Activated CD4-positive, alpha-beta memory T cell treated with anti-CD3 and anti-CD28 coated beads, Interleukin-2, amount 10 ng/mL, durations not matched to agents 7 days and 5 days (primary cell): ENCODE measurements around the gene GRK3. TPM values are rescaled to one million over a fixed set of nuclear protein-coding genes. Genes with fewer than 3 reads are reported as not detected.
"Not testable (repeated sequence)": the region's sequence is repeated elsewhere in the genome, so short reads cannot be mapped to it uniquely, and the experiment has no call there.

Experiments
- CTCF ChIA-PET: fragments of 350-600 bp; sonication (Branson Sonifier 250); formaldehyde crosslinking; loops from one replicate; lab custom pipeline; 2021; ENCODE audit warnings: antibody characterized with exemption, inconsistent platforms; lab: Charles Lee
- POLR2A ChIA-PET: fragments of 350-600 bp; sonication (Branson Sonifier 250); formaldehyde crosslinking; loops from one replicate; lab custom pipeline; 2021; ENCODE audit warnings: antibody characterized with exemption; lab: Charles Lee
- DNase-seq: peaks from one replicate; pipeline ENCODE4 v3.0.0-alpha.2; 2020
- H3K27ac Mint-ChIP-seq: one replicate; pipeline ENCODE4 v1.8.0; 2021; ENCODE audit warnings: mild to moderate bottlenecking, mixed read lengths
- H3K27me3 Mint-ChIP-seq: one replicate; pipeline ENCODE4 v1.8.0; 2021; ENCODE audit warnings: mixed read lengths
- H3K36me3 Mint-ChIP-seq: one replicate; pipeline ENCODE4 v1.8.0; 2021; ENCODE audit warnings: low read depth, mixed read lengths
- H3K4me1 Mint-ChIP-seq: one replicate; pipeline ENCODE4 v1.8.0; 2021; ENCODE audit warnings: mixed read lengths
- H3K4me3 Mint-ChIP-seq: one replicate; pipeline ENCODE4 v1.8.0; 2021; ENCODE audit warnings: mild to moderate bottlenecking, mixed read lengths
- H3K9me3 Mint-ChIP-seq: one replicate; pipeline ENCODE4 v1.8.0; 2021; ENCODE audit warnings: mixed read lengths
- total RNA-seq, 2 experiments: library from RNA; stranded (reverse); gene quantifications; one replicate each; pipeline ENCODE4 v1.2.3, GENCODE V29; 2021

The GRK3 gene
- total RNA-seq, 2 experiments from 2014 or later, result 24.1 to 25.5 TPM

- POLR2A ChIA-PET, H3K4me3 Mint-ChIP-seq, H3K27me3 Mint-ChIP-seq, CTCF ChIA-PET, H3K4me1 Mint-ChIP-seq, DNase-seq, H3K27ac Mint-ChIP-seq: not testable (repeated sequence)
- Mint-ChIP-seq H3K36me3 (peaks cover 16% of the 10 kb centered on the region), H3K9me3 (peaks cover 13% of the 10 kb centered on the region)
Measured at GRCh38 chr22:25589664-25590063, 25.2 kb downstream of the GRK3 start.

GRCh38 chr22:25593323-25593722 is 28.8 kb downstream of the GRK3 start:
- DNase-seq, POLR2A ChIA-PET, H3K4me3 Mint-ChIP-seq, H3K27ac Mint-ChIP-seq, H3K27me3 Mint-ChIP-seq, CTCF ChIA-PET: not testable (repeated sequence)
- H3K36me3 Mint-ChIP-seq, result peaks cover 24% of the 10 kb centered on the region
- peaks cover 12% of the 10 kb centered on the region for H3K4me1 Mint-ChIP-seq
- peaks cover 18% of the 10 kb centered on the region for H3K9me3 Mint-ChIP-seq

- Mint-ChIP-seq H3K27ac (peak overlapping the region; percentile 9), H3K9me3 (peaks cover 8% of the 10 kb centered on the region), H3K27me3 (peaks cover 1% of the 10 kb centered on the region), H3K36me3 (peaks cover 25% of the 10 kb centered on the region), H3K4me1 (peaks cover 21% of the 10 kb centered on the region), H3K4me3 (no peak overlapping the region)
- CTCF ChIA-PET, result interaction anchor here (1.3 kb wide), 1 partner anchor 25 kb away, joined by 4 read pairs; no protein-coding TSS in a partner anchor
- no peak for DNase-seq
- POLR2A ChIA-PET, result no interaction called here
Measured at GRCh38 chr22:25598609-25599008, 34.1 kb downstream of the GRK3 start.

- no peak overlapping the region for H3K4me3 Mint-ChIP-seq
- DNase-seq, result no peak
- H3K36me3 Mint-ChIP-seq, result peaks cover 18% of the 10 kb centered on the region
- CTCF ChIA-PET, result no interaction called here
- peaks cover 3% of the 10 kb centered on the region for H3K9me3 Mint-ChIP-seq
- no peaks in the 10 kb centered on the region for H3K27me3 Mint-ChIP-seq
- POLR2A ChIA-PET, result no interaction called here
- H3K4me1 Mint-ChIP-seq, result peaks cover 21% of the 10 kb centered on the region
- no peak overlapping the region for H3K27ac Mint-ChIP-seq
Measured at GRCh38 chr22:25602445-25602844, 38.0 kb downstream of the GRK3 start.

GRCh38 chr22:25602916-25603315 is 38.4 kb downstream of the GRK3 start:
- Mint-ChIP-seq H3K36me3 (peaks cover 14% of the 10 kb centered on the region), H3K4me1 (peaks cover 16% of the 10 kb centered on the region), H3K9me3 (no peaks in the 10 kb centered on the region), H3K27me3 (no peaks in the 10 kb centered on the region), H3K27ac (no peak overlapping the region), H3K4me3 (no peak overlapping the region)
- POLR2A ChIA-PET, result no interaction called here
- CTCF ChIA-PET, result no interaction called here
- DNase-seq, result no peak

GRCh38 chr22:25605146-25605545 is 40.7 kb downstream of the GRK3 start:
- DNase-seq, H3K4me1 Mint-ChIP-seq, H3K36me3 Mint-ChIP-seq, H3K4me3 Mint-ChIP-seq, H3K9me3 Mint-ChIP-seq, H3K27me3 Mint-ChIP-seq, POLR2A ChIA-PET, CTCF ChIA-PET, H3K27ac Mint-ChIP-seq: not testable (repeated sequence)

GRCh38 chr22:25605565-25605964 is 41.1 kb downstream of the GRK3 start:
- POLR2A ChIA-PET, DNase-seq, CTCF ChIA-PET, H3K27ac Mint-ChIP-seq, H3K4me3 Mint-ChIP-seq, H3K4me1 Mint-ChIP-seq, H3K9me3 Mint-ChIP-seq, H3K27me3 Mint-ChIP-seq: not testable (repeated sequence)
- peaks cover 11% of the 10 kb centered on the region for H3K36me3 Mint-ChIP-seq

GRCh38 chr22:25611284-25611683 is 46.8 kb downstream of the GRK3 start:
- POLR2A ChIA-PET, result not testable (repeated sequence)

GRCh38 chr22:25613131-25613530 is 48.7 kb downstream of the GRK3 start:
- not testable (repeated sequence) for H3K4me1 Mint-ChIP-seq
- H3K36me3 Mint-ChIP-seq, result peaks cover 34% of the 10 kb centered on the region

More at GRCh38 chr22:25611284-25611683, 46.8 kb downstream of the GRK3 start:
- H3K27ac Mint-ChIP-seq, H3K27me3 Mint-ChIP-seq, H3K4me1 Mint-ChIP-seq, DNase-seq, CTCF ChIA-PET, H3K4me3 Mint-ChIP-seq, H3K9me3 Mint-ChIP-seq: not testable (repeated sequence)
- H3K36me3 Mint-ChIP-seq, result peaks cover 30% of the 10 kb centered on the region

GRCh38 chr22:25613558-25613957 is 49.1 kb downstream of the GRK3 start:
- H3K27ac Mint-ChIP-seq, H3K4me1 Mint-ChIP-seq, H3K27me3 Mint-ChIP-seq, CTCF ChIA-PET, H3K9me3 Mint-ChIP-seq, POLR2A ChIA-PET, DNase-seq, H3K4me3 Mint-ChIP-seq: not testable (repeated sequence)
- peaks cover 34% of the 10 kb centered on the region for H3K36me3 Mint-ChIP-seq

More at GRCh38 chr22:25613131-25613530, 48.7 kb downstream of the GRK3 start:
- DNase-seq, H3K27ac Mint-ChIP-seq, H3K9me3 Mint-ChIP-seq, H3K4me3 Mint-ChIP-seq, POLR2A ChIA-PET, H3K27me3 Mint-ChIP-seq: not testable (repeated sequence)
- CTCF ChIA-PET, result interaction anchor here (0.7 kb wide), 1 partner anchor 198 kb away, joined by 3 read pairs; no protein-coding TSS in a partner anchor

- peaks cover 34% of the 10 kb centered on the region for H3K36me3 Mint-ChIP-seq
- H3K4me1 Mint-ChIP-seq, DNase-seq, H3K27me3 Mint-ChIP-seq, POLR2A ChIA-PET, H3K9me3 Mint-ChIP-seq, CTCF ChIA-PET, H3K27ac Mint-ChIP-seq, H3K4me3 Mint-ChIP-seq: not testable (repeated sequence)
Measured at GRCh38 chr22:25614791-25615190, 50.3 kb downstream of the GRK3 start.

GRCh38 chr22:25621986-25622385 is 57.5 kb downstream of the GRK3 start:
- CTCF ChIA-PET, result interaction anchor here (1.3 kb wide), 1 partner anchor 151 kb away, joined by 4 read pairs; no protein-coding TSS in a partner anchor
- Mint-ChIP-seq H3K9me3 (no peaks in the 10 kb centered on the region), H3K4me1 (peaks cover 35% of the 10 kb centered on the region), H3K36me3 (peaks cover 16% of the 10 kb centered on the region), H3K27me3 (no peaks in the 10 kb centered on the region), H3K4me3 (no peak overlapping the region), H3K27ac (no peak overlapping the region)
- POLR2A ChIA-PET, result no interaction called here
- DNase-seq, result no peak

GRCh38 chr22:25623310-25623734 is 58.8 kb downstream of the GRK3 start:
- Mint-ChIP-seq H3K27me3 (no peaks in the 10 kb centered on the region), H3K9me3 (no peaks in the 10 kb centered on the region), H3K27ac (peak overlapping the region; percentile 32), H3K36me3 (peaks cover 16% of the 10 kb centered on the region), H3K4me1 (peaks cover 35% of the 10 kb centered on the region), H3K4me3 (peak overlapping the region; percentile 1)
- DNase-seq, result peak; percentile 27
- ChIA-PET CTCF (interaction anchor here (1.0 to 1.4 kb wide), 3 partner anchors 23 to 79 kb away, joined by 3 to 4 read pairs (median 4); no protein-coding TSS in a partner anchor), POLR2A (interaction anchor here (1.7 kb wide), 1 partner anchor 80 kb away, joined by 4 read pairs; no protein-coding TSS in a partner anchor)

GRCh38 chr22:25623851-25624250 is 59.4 kb downstream of the GRK3 start:
- Mint-ChIP-seq H3K36me3 (peaks cover 16% of the 10 kb centered on the region), H3K9me3 (no peaks in the 10 kb centered on the region), H3K27me3 (no peaks in the 10 kb centered on the region), H3K4me3 (peak overlapping the region; percentile 1), H3K27ac (peak overlapping the region; percentile 32), H3K4me1 (peaks cover 35% of the 10 kb centered on the region)
- ChIA-PET POLR2A (interaction anchor here (1.1 to 1.7 kb wide), 2 partner anchors 79 to 140 kb away, joined by 4 read pairs; no protein-coding TSS in a partner anchor), CTCF (interaction anchor here (1.0 to 1.4 kb wide), 3 partner anchors 22 to 78 kb away, joined by 3 to 4 read pairs (median 4); no protein-coding TSS in a partner anchor)
- DNase-seq, result no peak
